GM12872 (cell line): ENCODE data around the gene DNAAF5.

ENCODE experiments used
- TF ChIP-seq, protein P1 (sequence below): IDR thresholded peaks from 3 replicates; pipeline ENCODE4 v1.5.1; 2011; ENCODE audit warnings: low read depth, mild to moderate bottlenecking, low read length, moderate library complexity; ENCODE audit not compliant: insufficient read depth

DNAAF5 gene

DNA sequence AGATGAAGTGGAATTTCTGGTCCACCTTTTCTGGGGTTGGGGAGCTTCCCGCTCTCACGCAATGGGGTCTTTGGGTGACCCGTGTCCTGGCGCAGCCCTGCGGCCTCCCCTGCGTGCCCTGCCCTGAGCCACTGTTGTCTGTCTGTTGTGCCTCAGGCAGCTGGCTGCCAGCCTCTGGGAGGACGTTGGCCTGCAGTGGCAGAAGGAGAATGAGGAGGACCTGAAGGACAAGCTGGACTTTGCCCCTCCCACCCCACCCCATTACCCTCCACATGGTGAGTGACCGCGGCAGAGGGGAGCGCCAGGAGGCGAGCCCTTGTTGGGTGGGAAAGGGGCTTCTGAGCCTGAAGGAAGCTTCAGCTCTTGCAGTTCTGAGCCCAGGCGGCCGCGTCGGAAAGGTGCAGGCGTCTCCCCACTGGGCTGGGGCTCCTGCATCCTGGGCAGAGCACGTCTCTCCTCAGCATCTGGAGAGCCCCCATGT, 14.7 kb downstream of the DNAAF5 start:
- TF ChIP-seq, protein P1, sequence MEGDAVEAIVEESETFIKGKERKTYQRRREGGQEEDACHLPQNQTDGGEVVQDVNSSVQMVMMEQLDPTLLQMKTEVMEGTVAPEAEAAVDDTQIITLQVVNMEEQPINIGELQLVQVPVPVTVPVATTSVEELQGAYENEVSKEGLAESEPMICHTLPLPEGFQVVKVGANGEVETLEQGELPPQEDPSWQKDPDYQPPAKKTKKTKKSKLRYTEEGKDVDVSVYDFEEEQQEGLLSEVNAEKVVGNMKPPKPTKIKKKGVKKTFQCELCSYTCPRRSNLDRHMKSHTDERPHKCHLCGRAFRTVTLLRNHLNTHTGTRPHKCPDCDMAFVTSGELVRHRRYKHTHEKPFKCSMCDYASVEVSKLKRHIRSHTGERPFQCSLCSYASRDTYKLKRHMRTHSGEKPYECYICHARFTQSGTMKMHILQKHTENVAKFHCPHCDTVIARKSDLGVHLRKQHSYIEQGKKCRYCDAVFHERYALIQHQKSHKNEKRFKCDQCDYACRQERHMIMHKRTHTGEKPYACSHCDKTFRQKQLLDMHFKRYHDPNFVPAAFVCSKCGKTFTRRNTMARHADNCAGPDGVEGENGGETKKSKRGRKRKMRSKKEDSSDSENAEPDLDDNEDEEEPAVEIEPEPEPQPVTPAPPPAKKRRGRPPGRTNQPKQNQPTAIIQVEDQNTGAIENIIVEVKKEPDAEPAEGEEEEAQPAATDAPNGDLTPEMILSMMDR = no peak

DNA sequence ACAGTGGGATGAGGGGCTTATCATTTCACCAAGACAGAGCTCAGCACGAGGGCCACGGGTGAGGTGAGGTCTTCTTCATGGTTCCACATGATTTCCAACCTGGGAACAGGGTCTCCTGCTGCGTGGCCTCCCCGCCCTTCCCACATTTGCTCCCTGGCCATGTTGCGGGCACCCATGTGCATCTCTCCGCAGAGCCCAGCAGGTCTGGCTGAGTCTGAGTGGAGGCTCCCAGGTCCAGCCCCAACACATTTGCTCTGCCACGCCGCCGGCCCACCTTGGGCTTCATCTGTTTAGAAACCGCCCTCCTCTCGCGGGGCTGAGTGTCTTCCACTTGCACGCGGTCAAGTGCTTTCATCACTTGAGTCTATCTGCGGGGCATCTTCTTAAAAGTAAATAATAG, 15.4 kb downstream of the DNAAF5 start:
- TF ChIP-seq, protein P1 = no peak

DNA sequence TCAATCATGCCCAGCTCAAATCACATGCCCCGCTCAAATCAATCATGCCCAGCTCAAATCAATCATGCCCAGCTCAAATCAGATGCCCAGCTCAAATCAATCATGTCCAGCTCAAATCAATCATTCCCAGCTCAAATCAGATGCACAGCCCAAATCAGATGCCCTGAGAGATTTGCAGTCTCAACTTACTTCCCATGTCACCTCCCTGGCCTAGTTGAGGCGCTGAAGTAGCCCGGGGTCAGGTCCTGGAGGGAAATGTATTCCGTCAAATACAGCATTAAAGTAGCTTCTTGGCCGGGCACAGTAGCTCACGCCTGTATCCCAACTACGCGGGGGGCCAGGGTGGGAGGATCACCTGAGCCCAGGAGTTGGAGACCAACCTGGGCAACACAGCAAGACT, 16.3 kb downstream of the DNAAF5 start:
- TF ChIP-seq, protein P1 = no peak

DNA sequence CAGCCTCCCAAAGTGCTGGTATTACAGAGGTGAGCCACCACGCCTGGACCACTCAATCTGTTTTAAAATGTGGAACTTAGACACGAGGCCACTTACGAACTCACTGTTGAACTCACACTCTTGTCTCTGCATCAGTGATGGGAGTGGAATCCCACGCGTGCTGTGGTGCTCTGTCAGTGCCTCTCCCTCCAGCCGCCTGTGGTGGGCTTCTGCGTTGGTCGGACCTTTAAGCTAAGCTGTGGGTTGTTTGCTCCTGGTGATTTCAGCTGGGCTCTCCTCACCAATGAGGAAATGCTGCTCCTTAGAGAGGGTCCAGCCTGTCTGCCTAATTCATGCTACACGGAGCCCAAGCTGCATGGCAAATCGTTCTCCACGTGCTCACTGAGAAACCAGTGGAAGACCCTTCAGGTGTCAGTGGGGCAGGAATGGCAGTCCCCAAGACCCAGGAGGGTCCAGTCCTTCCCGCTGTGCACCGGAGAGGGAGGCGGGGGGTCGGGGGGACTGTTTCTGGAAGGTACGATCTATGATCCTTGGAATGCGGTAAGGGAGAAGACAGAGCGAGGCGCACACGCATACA, 18.4 kb downstream of the DNAAF5 start:
- TF ChIP-seq, protein P1 = no peak

DNA sequence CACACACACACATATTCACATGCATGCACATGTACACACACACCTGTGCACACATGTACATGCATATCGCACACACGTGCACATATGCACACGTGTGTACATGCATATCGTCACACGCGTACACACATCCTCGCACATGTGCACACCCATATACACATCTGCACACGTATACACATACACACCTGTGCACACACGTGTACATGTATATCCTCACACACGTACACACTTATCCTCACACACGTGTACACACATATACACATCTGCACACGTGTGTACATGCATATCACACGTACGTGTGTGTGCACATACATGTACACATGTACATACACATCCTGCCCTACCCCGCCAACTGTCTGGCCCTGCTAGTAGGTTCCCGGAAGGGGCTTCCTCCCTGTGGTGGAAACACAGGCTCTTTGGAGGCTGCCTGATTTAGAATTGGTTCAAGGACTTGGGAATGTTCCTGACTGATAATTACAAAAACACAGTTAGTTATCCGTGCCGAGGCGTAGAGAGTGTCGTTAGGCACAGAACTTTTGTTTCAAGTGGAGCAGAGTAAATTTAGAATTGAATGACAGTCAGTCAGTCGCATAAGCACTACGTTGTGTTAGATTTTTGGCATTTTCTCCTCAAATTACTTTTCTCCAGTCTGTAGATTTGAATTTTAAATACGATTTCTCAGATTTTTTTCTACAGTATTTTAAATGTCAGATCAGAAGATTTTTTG, 19.1 kb downstream of the DNAAF5 start:
- TF ChIP-seq, protein P1 = no peak

DNA sequence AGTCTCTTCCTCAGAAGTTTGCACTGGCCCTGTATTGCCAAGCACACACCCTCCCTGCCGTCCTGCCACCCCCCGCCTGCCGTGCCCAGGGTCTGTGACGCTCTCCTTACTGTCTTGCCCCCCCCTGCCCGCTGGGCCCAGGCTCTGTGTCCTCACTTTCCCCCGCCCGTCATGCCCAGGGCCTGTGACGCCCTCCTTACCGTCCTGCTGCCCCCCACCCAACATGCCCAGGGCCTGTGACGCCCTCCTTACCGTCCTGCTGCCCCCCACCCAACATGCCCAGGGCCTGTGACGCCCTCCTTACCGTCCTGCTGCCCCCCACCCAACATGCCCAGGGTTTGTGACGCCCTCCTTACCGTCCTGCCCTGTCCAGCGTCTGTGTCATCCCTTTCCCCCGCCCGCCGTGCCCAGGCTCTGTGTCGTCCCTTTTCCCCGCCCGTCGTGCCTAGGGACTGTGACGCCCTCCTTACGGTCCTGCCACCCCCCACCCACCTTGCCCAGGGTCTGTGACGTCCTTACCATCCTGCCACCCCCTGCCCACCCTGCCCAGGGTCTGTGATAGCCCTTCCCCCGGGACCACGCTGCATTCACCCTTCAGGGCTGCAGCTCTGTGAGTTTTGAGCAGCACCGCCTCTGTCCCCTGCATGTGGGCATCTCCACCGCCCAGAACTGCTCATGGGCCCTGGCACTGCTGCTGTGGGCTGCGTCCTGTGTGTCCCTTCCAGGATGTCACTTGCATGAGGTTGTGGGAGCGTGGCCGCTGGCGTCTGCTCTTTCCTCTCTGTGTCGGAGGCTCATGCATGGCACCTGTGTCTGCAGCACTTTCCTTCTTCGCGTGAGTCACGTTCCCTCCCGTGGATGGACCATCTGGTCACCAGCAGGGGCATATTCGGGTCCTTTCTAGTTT, 19.9 kb downstream of the DNAAF5 start:
- TF ChIP-seq, protein P1 = no peak

DNA sequence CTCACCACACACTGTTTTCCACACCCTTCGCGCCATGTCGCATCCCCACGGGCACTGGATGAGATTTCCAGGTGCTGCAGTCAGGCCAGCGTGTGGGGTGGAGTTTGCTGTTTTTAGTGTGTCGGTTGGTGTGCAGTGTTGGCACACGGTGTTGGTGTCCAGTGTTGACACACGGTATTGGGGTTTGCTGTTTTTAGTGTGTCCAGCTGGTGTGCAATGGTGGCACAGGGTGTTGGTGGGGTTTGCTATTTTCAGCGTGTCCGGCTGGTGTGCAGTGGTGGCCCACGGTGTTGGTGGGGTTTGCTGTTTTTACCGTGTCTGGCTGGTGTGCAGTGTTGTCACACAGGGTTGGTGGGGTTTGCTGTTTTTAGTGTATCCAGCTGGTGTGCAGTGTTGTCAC, 20.7 kb downstream of the DNAAF5 start:
- TF ChIP-seq, protein P1 = no peak
